GM15510 (cell line): ENCODE results near the gene USP25.
A peak's percentile ranks its signal among the peaks of the same experiment; 100 is the strongest.

Experiments used
- POLR2A ChIP-seq: IDR thresholded peaks from 3 replicates; pipeline ENCODE4 v1.6.1; 2011; ENCODE audit warnings: borderline replicate concordance; ENCODE audit not compliant: insufficient read length; ENCODE audit errors: extremely low read depth

Gene USP25

GRCh38 chr21:15729674-15730483 lies at the start of gene USP25:
TSS of gene USP25 (plus strand) at chr21:15729982. CDS start at chr21:15730394, 412 bp downstream.
- peak; percentile 74 for TF ChIP-seq POLR2A

GRCh38 chr21:15682186-15682895 lies 47.4 kb upstream of the USP25 start:
- no peak for TF ChIP-seq POLR2A

- no peak for TF ChIP-seq POLR2A
These were observed 46.8 kb upstream of the USP25 start for GRCh38 chr21:15682977-15683376.

GRCh38 chr21:15686506-15686905 lies 43.3 kb upstream of the USP25 start:
- TF ChIP-seq POLR2A: no peak

GRCh38 chr21:15687208-15687607 lies 42.6 kb upstream of the USP25 start:
- TF ChIP-seq POLR2A: no peak

GRCh38 chr21:15688016-15688415 lies 41.8 kb upstream of the USP25 start:
- TF ChIP-seq POLR2A: no peak

- TF ChIP-seq POLR2A: no peak
These were observed 41.0 kb upstream of the USP25 start for GRCh38 chr21:15688809-15689208.

- TF ChIP-seq POLR2A: no peak
These were observed 37.1 kb upstream of the USP25 start for GRCh38 chr21:15692711-15693110.

- no peak for TF ChIP-seq POLR2A
These were observed 34.5 kb upstream of the USP25 start for GRCh38 chr21:15695241-15695640.

GRCh38 chr21:15701830-15702229 lies 28.0 kb upstream of the USP25 start:
- no peak for TF ChIP-seq POLR2A

GRCh38 chr21:15703932-15704331 lies 25.9 kb upstream of the USP25 start:
- TF ChIP-seq POLR2A: no peak

GRCh38 chr21:15706696-15707095 lies 23.1 kb upstream of the USP25 start:
- TF ChIP-seq POLR2A: no peak

- TF ChIP-seq POLR2A: no peak
These were observed 16.4 kb upstream of the USP25 start for GRCh38 chr21:15713412-15713811.

GRCh38 chr21:15718711-15719110 lies 11.1 kb upstream of the USP25 start:
- TF ChIP-seq POLR2A: no peak

- TF ChIP-seq POLR2A: no peak
These were observed 9.8 kb upstream of the USP25 start for GRCh38 chr21:15719976-15720375.
